Measurements from ENCODE around the gene CEP76.
A peak's percentile ranks its signal among the peaks of the same experiment; 100 is the strongest.

Gene CEP76

DNA sequence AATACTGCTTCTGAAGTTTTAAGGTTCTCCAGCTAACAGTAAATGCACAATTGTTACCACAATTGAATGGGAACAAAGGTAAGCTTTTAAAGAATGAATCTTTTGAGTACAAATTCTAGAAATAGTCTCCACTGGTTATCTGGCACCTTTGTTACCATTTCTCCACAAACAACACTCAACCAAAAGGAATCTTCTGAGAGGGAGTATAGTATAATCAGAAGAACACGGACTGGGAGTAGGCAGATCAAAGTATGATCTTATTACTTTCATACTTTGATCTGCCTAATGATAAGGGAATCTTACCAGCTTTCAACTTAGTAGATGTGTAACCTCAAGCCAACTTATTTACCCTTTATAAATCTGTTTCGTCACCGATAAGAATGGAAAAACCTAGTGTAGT, 1.4 kb downstream of the CEP76 start:
- H3K27ac ChIP-seq (ENCODE audit: low read depth, low read length), result no peak overlapping the region
- H3K9ac ChIP-seq (ENCODE audit: low read length), result peak overlapping the region; percentile 44
- H3K36me3 ChIP-seq (ENCODE audit: control insufficient read depth, insufficient read depth, low read length), result peaks cover 40% of the 10 kb centered on the region
- H3K4me1 ChIP-seq (ENCODE audit: control insufficient read depth, insufficient read depth, low read length), result peaks cover 12% of the 10 kb centered on the region
- H3K9me3 ChIP-seq (ENCODE audit: control insufficient read depth, insufficient read depth, low read depth, low read length), result no peaks in the 10 kb centered on the region
- peak overlapping the region; percentile 85 for H3K4me3 ChIP-seq (ENCODE audit: low read depth, low read length)
- no peaks in the 10 kb centered on the region for H3K27me3 ChIP-seq (ENCODE audit: control insufficient read depth, insufficient read depth, low read length)

DNA sequence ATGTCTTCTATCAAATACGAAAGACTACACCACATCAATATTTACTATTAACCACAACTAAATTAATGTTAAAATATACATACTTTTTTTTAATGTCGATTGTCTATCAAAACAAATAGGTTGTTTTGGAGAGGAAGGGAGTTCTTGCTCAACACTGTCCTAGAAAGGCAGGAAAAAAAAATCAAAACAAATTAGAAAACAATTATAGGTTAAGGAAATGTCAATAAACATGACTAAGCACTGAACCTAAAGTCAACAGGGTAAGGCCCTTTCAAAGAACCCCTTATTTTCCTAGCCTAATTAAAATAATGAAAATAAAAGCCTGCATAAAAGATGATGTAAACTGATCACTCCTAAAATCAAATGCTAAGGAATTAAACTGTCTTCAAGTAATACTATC, 2.8 kb downstream of the CEP76 start:
- Histone ChIP-seq H3K4me1 (ENCODE audit: control insufficient read depth, insufficient read depth, low read length) (peaks cover 12% of the 10 kb centered on the region), H3K9me3 (ENCODE audit: control insufficient read depth, insufficient read depth, low read depth, low read length) (no peaks in the 10 kb centered on the region), H3K4me3 (ENCODE audit: low read depth, low read length) (no peak overlapping the region), H3K27ac (ENCODE audit: low read depth, low read length) (no peak overlapping the region), H3K27me3 (ENCODE audit: control insufficient read depth, insufficient read depth, low read length) (no peaks in the 10 kb centered on the region), H3K9ac (ENCODE audit: low read length) (no peak overlapping the region), H3K36me3 (ENCODE audit: control insufficient read depth, insufficient read depth, low read length) (peaks cover 47% of the 10 kb centered on the region)

DNA sequence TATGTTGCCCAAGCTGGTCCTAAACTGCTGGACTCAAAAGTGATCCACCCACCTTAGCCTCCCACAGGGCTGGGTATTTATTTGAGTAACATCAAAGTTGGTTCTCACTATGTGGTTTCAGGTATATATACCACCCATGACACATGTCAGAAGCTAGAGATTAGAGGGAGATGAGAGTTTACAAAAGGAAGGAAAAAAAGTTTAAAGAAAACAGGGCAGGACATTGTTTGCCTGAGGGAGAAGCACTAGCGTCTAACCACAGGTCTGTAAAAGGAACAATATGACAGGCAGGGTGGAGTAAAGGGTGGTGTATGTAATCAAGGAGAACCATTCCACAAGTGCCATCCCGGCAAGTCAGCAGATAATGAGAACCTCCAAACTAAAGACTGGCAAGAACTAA, 8.5 kb downstream of the CEP76 start:
- H3K36me3 ChIP-seq (ENCODE audit: control insufficient read depth, insufficient read depth, low read length), result peaks cover 53% of the 10 kb centered on the region
- no peak overlapping the region for H3K9ac ChIP-seq (ENCODE audit: low read length)

DNA sequence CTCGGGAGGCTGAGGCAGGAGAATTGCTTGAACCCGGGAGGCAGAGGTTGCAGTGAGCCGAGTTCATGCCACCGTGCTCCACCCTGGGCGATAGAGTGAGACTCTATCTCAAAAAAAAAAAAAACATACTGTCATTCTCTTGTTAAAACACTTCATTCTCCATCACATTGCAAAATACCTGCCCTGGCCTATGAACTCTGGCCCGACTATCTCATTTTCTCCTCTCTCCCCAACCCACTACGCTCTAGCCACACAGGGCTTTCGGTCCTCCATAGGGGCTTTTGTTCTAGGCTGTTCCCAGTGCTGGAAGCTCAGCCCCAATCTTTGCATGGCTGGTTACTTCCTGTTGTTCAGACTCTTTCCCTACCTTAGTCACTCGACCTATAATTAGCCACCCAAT, 10.3 kb downstream of the CEP76 start:
- H3K9me3 ChIP-seq (ENCODE audit: control insufficient read depth, insufficient read depth, low read depth, low read length), result no peaks in the 10 kb centered on the region
- no peak overlapping the region for H3K4me3 ChIP-seq (ENCODE audit: low read depth, low read length)
- no peaks in the 10 kb centered on the region for H3K4me1 ChIP-seq (ENCODE audit: control insufficient read depth, insufficient read depth, low read length)
- H3K9ac ChIP-seq (ENCODE audit: low read length), result no peak overlapping the region
- no peak overlapping the region for H3K27ac ChIP-seq (ENCODE audit: low read depth, low read length)
- peaks cover 37% of the 10 kb centered on the region for H3K36me3 ChIP-seq (ENCODE audit: control insufficient read depth, insufficient read depth, low read length)
- H3K27me3 ChIP-seq (ENCODE audit: control insufficient read depth, insufficient read depth, low read length), result no peaks in the 10 kb centered on the region

More for the DNA sequence above, 8.5 kb downstream of the CEP76 start:
- no peaks in the 10 kb centered on the region for H3K9me3 ChIP-seq (ENCODE audit: control insufficient read depth, insufficient read depth, low read depth, low read length)
- no peak overlapping the region for H3K27ac ChIP-seq (ENCODE audit: low read depth, low read length)
- no peaks in the 10 kb centered on the region for H3K27me3 ChIP-seq (ENCODE audit: control insufficient read depth, insufficient read depth, low read length)
- no peak overlapping the region for H3K4me3 ChIP-seq (ENCODE audit: low read depth, low read length)
- no peaks in the 10 kb centered on the region for H3K4me1 ChIP-seq (ENCODE audit: control insufficient read depth, insufficient read depth, low read length)

DNA sequence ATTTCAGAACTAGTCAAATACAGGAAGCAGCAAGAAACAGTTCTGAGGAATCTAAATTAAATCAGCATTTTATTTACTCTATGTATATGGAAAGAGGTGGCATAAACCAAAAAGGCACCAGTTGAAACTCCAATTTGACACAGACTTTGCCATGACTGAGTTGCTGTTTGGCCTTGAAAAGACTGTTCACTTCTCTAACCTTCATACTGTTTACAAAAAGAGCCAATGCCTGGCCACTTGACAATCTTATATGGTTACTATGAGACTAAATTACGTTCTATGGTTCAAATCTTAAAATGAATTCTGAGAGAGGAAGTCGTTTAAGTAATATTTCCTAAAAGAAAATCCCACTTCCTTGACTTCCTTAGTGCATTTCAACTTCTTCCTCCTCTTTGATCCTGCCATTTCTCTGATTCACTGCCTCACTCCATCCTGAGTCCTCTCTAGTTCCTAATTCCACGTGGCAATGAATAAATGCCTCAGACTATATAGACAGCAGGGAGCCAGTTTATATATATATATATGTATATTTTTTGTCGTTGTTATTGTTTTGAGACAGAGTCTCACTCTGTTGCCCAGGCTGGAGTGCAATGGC, 13.2 kb downstream of the CEP76 start:
- no peak overlapping the region for H3K27ac ChIP-seq (ENCODE audit: low read depth, low read length)
- no peaks in the 10 kb centered on the region for H3K9me3 ChIP-seq (ENCODE audit: control insufficient read depth, insufficient read depth, low read depth, low read length)
- no peak overlapping the region for H3K4me3 ChIP-seq (ENCODE audit: low read depth, low read length)
- peaks cover 37% of the 10 kb centered on the region for H3K36me3 ChIP-seq (ENCODE audit: control insufficient read depth, insufficient read depth, low read length)
- no peaks in the 10 kb centered on the region for H3K4me1 ChIP-seq (ENCODE audit: control insufficient read depth, insufficient read depth, low read length)
- H3K9ac ChIP-seq (ENCODE audit: low read length), result no peak overlapping the region
- no peaks in the 10 kb centered on the region for H3K27me3 ChIP-seq (ENCODE audit: control insufficient read depth, insufficient read depth, low read length)

DNA sequence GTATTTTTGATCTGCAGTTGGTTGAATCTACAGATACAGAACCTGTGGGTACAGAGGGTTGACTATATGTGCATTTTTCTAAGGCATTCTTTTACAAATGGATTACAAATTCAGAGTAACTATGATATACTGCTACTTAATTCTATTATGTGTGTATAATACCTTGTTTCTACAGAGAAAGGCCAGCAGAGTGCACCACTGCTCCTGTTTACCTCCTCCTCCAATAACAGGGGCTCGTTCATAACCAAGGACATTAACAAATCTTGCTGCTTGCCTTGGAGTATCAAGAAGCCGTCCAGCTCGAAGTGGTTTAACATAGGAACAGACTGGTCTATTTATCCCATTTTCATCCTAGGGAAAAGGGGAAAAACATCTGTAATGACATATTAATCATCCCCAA, 16.4 kb downstream of the CEP76 start:
- H3K27me3 ChIP-seq (ENCODE audit: control insufficient read depth, insufficient read depth, low read length), result no peaks in the 10 kb centered on the region
- no peaks in the 10 kb centered on the region for H3K4me1 ChIP-seq (ENCODE audit: control insufficient read depth, insufficient read depth, low read length)
- H3K36me3 ChIP-seq (ENCODE audit: control insufficient read depth, insufficient read depth, low read length), result peaks cover 28% of the 10 kb centered on the region
- no peak overlapping the region for H3K9ac ChIP-seq (ENCODE audit: low read length)
- H3K27ac ChIP-seq (ENCODE audit: low read depth, low read length), result no peak overlapping the region
- no peaks in the 10 kb centered on the region for H3K9me3 ChIP-seq (ENCODE audit: control insufficient read depth, insufficient read depth, low read depth, low read length)
- no peak overlapping the region for H3K4me3 ChIP-seq (ENCODE audit: low read depth, low read length)

DNA sequence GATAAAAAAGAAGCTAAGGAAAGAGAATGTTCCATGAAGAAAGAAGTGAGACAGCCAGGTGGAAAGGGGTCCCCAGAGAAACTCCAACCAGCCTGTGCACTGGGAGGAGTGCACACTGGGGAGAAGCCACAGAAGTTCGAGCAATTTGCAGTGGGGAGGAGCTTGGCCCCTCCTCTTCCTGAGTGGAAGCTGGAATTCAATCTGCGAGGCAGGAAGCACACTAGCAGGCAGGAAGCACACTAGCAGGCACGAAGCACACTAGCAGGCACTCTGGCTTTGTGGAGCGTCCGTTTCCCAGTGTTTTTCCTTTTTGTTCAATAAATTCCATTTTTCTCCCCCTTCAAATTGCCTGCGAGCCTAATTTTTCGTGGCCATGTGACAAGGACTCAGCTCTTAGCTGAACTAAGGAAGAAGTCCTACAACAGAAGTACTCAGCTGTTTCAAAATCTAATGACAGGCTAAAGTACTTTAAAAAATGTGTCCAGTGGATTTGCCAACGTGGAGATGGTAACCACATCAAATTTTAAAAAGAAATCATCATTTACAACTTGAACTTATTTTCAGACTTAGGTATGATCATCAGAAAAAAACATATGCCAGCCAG, 23.2 kb downstream of the CEP76 start:
- Histone ChIP-seq H3K36me3 (ENCODE audit: control insufficient read depth, insufficient read depth, low read length) (peaks cover 42% of the 10 kb centered on the region), H3K9me3 (ENCODE audit: control insufficient read depth, insufficient read depth, low read depth, low read length) (no peaks in the 10 kb centered on the region), H3K4me3 (ENCODE audit: low read depth, low read length) (no peak overlapping the region), H3K4me1 (ENCODE audit: control insufficient read depth, insufficient read depth, low read length) (no peaks in the 10 kb centered on the region), H3K9ac (ENCODE audit: low read length) (no peak overlapping the region), H3K27me3 (ENCODE audit: control insufficient read depth, insufficient read depth, low read length) (no peaks in the 10 kb centered on the region), H3K27ac (ENCODE audit: low read depth, low read length) (no peak overlapping the region)

DNA sequence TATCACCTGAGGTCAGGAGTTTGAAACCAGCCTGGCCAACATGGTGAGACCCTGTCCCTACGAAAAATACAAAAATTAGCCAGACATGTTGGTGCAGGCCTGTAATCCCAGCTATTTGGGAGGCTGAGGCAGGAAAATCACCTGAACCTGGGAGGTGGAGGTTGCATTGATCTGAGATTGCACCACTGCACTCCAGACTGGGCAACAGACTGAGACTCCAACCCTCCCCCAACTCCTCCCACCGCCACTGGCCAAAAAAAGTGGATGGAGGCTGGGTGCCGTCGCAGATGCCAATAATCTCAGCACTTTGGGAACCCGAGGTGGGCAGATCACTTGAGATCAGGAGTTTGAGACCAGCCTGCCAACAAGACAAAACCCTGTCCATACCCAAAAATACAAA, 34.5 kb downstream of the CEP76 start:
- Histone ChIP-seq H3K27ac (ENCODE audit: low read depth, low read length) (no peak overlapping the region), H3K27me3 (ENCODE audit: control insufficient read depth, insufficient read depth, low read length) (no peaks in the 10 kb centered on the region), H3K36me3 (ENCODE audit: control insufficient read depth, insufficient read depth, low read length) (peaks cover 9% of the 10 kb centered on the region), H3K9me3 (ENCODE audit: control insufficient read depth, insufficient read depth, low read depth, low read length) (no peaks in the 10 kb centered on the region), H3K4me3 (ENCODE audit: low read depth, low read length) (no peak overlapping the region), H3K9ac (ENCODE audit: low read length) (no peak overlapping the region), H3K4me1 (ENCODE audit: control insufficient read depth, insufficient read depth, low read length) (no peaks in the 10 kb centered on the region)

DNA sequence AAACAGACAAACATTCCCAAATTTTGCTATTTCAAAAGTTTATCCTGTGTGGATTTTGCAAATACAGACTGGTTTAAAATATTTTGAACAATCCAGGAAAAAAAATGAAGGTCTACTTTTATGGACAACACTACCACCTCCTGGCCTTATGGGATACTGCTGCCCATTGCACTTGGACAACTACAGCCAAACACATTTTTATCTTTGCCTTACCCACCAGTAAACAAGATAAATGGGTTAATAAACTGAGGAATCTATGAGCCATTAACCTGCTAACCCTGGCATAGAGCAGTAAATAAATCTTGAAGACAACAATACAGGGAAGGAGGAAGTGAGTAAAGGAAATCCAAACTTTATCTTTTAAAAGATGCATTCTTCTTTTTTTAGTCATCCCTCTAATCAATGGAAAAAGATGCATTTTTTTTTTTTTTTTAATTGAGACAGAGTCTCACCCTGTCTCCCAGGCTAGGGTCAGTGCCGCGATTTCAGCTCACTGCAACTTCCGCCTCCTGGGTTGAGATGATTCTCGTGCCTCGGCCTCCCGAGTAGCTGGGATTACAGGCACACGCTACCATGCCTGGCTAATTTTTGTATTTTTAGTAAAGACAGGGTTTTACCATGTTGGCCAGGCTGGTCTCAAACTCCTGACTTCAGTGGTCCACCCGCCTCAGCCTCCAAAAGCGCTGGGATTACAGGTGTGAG, 42.5 kb downstream of the CEP76 start:
- H3K4me1 ChIP-seq (ENCODE audit: control insufficient read depth, insufficient read depth, low read length), result peaks cover 11% of the 10 kb centered on the region
- no peaks in the 10 kb centered on the region for H3K9me3 ChIP-seq (ENCODE audit: control insufficient read depth, insufficient read depth, low read depth, low read length)
- H3K27me3 ChIP-seq (ENCODE audit: control insufficient read depth, insufficient read depth, low read length), result peaks cover 14% of the 10 kb centered on the region
- peaks cover 4% of the 10 kb centered on the region; the same call in 1 of the 2 replicates for H3K36me3 ChIP-seq (ENCODE audit: control insufficient read depth, insufficient read depth, low read length)
- no peak overlapping the region for H3K9ac ChIP-seq (ENCODE audit: low read length)
- no peak overlapping the region for H3K27ac ChIP-seq (ENCODE audit: low read depth, low read length)
- no peak overlapping the region for H3K4me3 ChIP-seq (ENCODE audit: low read depth, low read length)

DNA sequence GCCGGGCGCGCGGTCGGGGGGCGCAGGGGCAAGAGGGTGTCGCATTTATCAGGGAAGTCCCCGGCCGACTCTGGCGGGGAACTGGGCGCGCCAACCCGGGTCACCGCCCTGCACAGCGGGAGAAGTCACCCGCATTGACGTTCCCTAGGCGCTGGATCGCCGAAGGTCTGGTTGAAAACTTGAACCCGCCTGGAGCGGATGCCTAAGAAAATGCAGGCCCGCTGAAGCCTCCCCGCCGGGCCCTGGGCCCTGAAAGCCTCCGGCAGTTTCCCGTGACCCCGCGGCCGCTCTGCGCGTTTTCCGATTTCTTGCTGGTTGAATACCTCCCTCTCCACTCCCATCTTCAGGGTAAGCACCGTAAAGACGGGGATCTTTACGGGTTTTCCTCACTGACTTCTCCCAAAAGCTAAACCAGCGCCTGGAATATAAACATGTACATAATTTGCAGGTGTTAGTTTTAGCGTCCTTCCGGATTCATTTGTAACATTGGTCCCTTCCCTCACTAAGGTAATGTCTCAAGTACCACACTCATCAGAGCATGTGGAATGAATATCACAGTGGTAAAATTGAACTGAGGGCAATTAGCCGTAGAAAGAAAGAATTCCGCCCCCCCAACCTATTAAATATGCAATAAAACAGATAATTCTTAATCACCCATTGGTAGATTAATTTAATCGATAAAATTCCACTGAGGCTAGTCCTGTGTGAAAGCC, 43.9 kb downstream of the CEP76 start:
- H3K9ac ChIP-seq (ENCODE audit: low read length), result peak overlapping the region; percentile 70
- peak overlapping the region; percentile 66 for H3K4me3 ChIP-seq (ENCODE audit: low read depth, low read length)
- H3K27me3 ChIP-seq (ENCODE audit: control insufficient read depth, insufficient read depth, low read length), result peaks cover 14% of the 10 kb centered on the region
- no peaks in the 10 kb centered on the region for H3K9me3 ChIP-seq (ENCODE audit: control insufficient read depth, insufficient read depth, low read depth, low read length)
- peaks cover 11% of the 10 kb centered on the region for H3K4me1 ChIP-seq (ENCODE audit: control insufficient read depth, insufficient read depth, low read length)
- H3K36me3 ChIP-seq (ENCODE audit: control insufficient read depth, insufficient read depth, low read length), result peaks cover 4% of the 10 kb centered on the region; the same call in 1 of the 2 replicates
- H3K27ac ChIP-seq (ENCODE audit: low read depth, low read length), result no peak overlapping the region; the same call in 1 of the 2 replicates

All from HUES6 (cell line).